ENCODE data around the gene C17orf113.
A peak's percentile ranks its signal among the peaks of the same experiment; 100 is the strongest.

The C17orf113 gene

GRCh38 chr17:42009170-42009569 lies 41.2 kb downstream of the C17orf113 start:
- DNase-seq (ENCODE audit: insufficient read length, low spot score) (no peak), FAIRE-seq (no peak)

GRCh38 chr17:42005166-42005565 lies 45.2 kb downstream of the C17orf113 start:
- DNase-seq (ENCODE audit: insufficient read length, low spot score): no peak
- no peak for FAIRE-seq
- no peak for TF ChIP-seq POLR2A (IDR thresholded peaks at IDR 0.05; ENCODE audit: low read depth, low read length)
- no peak for TF ChIP-seq POLR2AphosphoS5 (IDR thresholded peaks at IDR 0.05; ENCODE audit: low read depth, low read length)
- TF ChIP-seq POU2F2 (IDR thresholded peaks at IDR 0.05; ENCODE audit: low read depth, low read length): no peak
- no peak for TF ChIP-seq PAX5 (IDR thresholded peaks at IDR 0.05; ENCODE audit: insufficient read depth, low read length, severe bottlenecking)
- no peak for TF ChIP-seq SPI1 (IDR thresholded peaks at IDR 0.05; ENCODE audit: low read depth, low read length)
- TF ChIP-seq TAF1 (IDR thresholded peaks at IDR 0.05; ENCODE audit: low read depth, low read length): no peak

More at GRCh38 chr17:42009170-42009569, 41.2 kb downstream of the C17orf113 start:
- no peak for TF ChIP-seq POU2F2 (IDR thresholded peaks at IDR 0.05; ENCODE audit: low read depth, low read length)
- no peak for TF ChIP-seq POLR2A (IDR thresholded peaks at IDR 0.05; ENCODE audit: low read depth, low read length)
- TF ChIP-seq POLR2AphosphoS5 (IDR thresholded peaks at IDR 0.05; ENCODE audit: low read depth, low read length): no peak
- no peak for TF ChIP-seq TAF1 (IDR thresholded peaks at IDR 0.05; ENCODE audit: low read depth, low read length)
- no peak for TF ChIP-seq SPI1 (IDR thresholded peaks at IDR 0.05; ENCODE audit: low read depth, low read length)
- no peak for TF ChIP-seq PAX5 (IDR thresholded peaks at IDR 0.05; ENCODE audit: insufficient read depth, low read length, severe bottlenecking)

GRCh38 chr17:42002792-42003301 lies 47.6 kb downstream of the C17orf113 start:
- FAIRE-seq (no peak), DNase-seq (ENCODE audit: insufficient read length, low spot score) (no peak)
- TF ChIP-seq PAX5 (IDR thresholded peaks at IDR 0.05; ENCODE audit: insufficient read depth, low read length, severe bottlenecking) (no peak), POLR2A (IDR thresholded peaks at IDR 0.05; ENCODE audit: low read depth, low read length) (no peak), POU2F2 (IDR thresholded peaks at IDR 0.05; ENCODE audit: low read depth, low read length) (no peak), TAF1 (IDR thresholded peaks at IDR 0.05; ENCODE audit: low read depth, low read length) (no peak), POLR2AphosphoS5 (IDR thresholded peaks at IDR 0.05; ENCODE audit: low read depth, low read length) (no peak), SPI1 (IDR thresholded peaks at IDR 0.05; ENCODE audit: low read depth, low read length) (no peak)

- TF ChIP-seq SPI1 (IDR thresholded peaks at IDR 0.05; ENCODE audit: low read depth, low read length) (no peak), PAX5 (IDR thresholded peaks at IDR 0.05; ENCODE audit: insufficient read depth, low read length, severe bottlenecking) (no peak), POLR2AphosphoS5 (IDR thresholded peaks at IDR 0.05; ENCODE audit: low read depth, low read length) (no peak), TAF1 (IDR thresholded peaks at IDR 0.05; ENCODE audit: low read depth, low read length) (no peak), POLR2A (IDR thresholded peaks at IDR 0.05; ENCODE audit: low read depth, low read length) (no peak), POU2F2 (IDR thresholded peaks at IDR 0.05; ENCODE audit: low read depth, low read length) (no peak)
- DNase-seq (ENCODE audit: insufficient read length, low spot score): no peak
- no peak for FAIRE-seq
Measured at GRCh38 chr17:42002175-42002791, 48.1 kb downstream of the C17orf113 start.

DNA sequence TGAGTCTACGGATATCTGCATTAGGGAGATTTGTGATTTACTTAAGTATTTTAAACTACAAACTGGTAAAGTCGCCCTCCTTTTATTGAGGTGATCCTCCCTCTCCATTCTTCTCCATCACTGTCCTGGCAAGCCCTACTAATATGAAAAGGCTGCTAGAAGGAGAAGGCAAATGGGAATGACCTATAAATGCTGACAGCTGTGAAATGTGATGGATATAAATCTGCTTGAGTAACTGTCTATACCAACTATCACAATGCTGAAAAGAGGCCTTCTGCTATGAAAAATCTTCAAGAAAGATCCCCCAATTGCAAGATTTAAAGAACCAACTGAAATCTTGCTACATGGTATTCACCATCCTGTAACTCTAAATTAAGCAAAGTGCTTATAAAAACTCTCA lies 48.7 kb downstream of the C17orf113 start:
- FAIRE-seq: no peak
- no peak for DNase-seq (ENCODE audit: insufficient read length, low spot score)
- TF ChIP-seq POU2F2 (IDR thresholded peaks at IDR 0.05; ENCODE audit: low read depth, low read length) (no peak), SPI1 (IDR thresholded peaks at IDR 0.05; ENCODE audit: low read depth, low read length) (no peak)

DNA sequence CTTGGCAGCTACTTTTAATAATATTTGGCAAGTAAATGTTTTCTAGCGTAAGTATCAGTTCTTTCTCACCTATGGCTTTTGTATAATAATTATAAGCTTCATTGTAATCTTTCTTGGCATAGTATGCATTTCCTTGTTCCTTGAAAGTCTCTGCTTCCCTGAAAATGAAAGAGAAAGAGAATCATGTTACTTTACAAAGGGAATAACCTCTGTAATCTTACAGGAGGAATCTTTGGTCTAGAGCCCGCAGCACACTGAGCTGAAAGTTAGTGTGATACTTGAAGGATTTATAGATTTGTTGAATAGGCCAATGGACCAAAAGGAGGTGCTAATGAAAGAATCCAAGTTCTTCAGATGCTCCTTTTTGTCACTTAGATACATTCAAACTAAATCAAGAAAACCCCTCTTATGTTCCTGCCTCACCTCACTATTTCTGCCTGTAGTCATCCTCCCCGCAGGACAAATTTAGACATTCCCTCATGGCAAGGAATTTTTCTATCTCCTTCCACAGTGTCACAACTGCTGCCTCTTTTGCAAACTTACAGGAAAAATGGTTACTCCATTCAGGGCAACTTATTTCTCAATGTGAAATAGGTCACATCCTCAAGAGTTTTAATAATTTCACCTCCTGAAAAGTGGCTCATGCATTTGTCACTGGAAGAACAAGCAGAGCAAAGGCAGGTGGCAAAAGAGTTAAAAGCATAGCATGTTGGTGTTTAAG lies 49.8 kb downstream of the C17orf113 start:
- TF ChIP-seq POLR2AphosphoS5 (IDR thresholded peaks at IDR 0.05; ENCODE audit: low read depth, low read length) (no peak), SPI1 (IDR thresholded peaks at IDR 0.05; ENCODE audit: low read depth, low read length) (no peak), TAF1 (IDR thresholded peaks at IDR 0.05; ENCODE audit: low read depth, low read length) (no peak), POLR2A (IDR thresholded peaks at IDR 0.05; ENCODE audit: low read depth, low read length) (no peak), PAX5 (IDR thresholded peaks at IDR 0.05; ENCODE audit: insufficient read depth, low read length, severe bottlenecking) (no peak), POU2F2 (IDR thresholded peaks at IDR 0.05; ENCODE audit: low read depth, low read length) (no peak)
- DNase-seq (ENCODE audit: insufficient read length, low spot score) (no peak), FAIRE-seq (no peak)

DNA sequence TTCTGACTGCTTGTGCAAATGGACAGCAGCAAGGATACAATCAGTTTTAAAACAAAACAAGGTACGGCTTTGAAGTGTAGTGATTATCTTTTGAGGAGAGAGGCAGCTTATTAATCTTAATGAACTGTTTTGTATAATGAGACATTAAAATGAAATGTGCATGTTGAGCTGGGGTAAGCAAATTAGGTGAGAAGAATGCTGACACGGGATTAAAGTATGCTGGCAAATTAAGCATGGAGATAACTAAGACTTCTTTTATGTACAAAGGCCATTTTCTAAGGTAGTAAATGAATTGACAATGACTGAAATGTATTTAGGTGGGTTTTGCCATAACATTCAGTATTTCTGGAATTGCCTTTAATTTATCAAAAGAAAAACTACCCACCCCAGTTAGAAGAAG lies 51.9 kb downstream of the C17orf113 start:
- TF ChIP-seq POU2F2 (IDR thresholded peaks at IDR 0.05; ENCODE audit: low read depth, low read length) (no peak), POLR2AphosphoS5 (IDR thresholded peaks at IDR 0.05; ENCODE audit: low read depth, low read length) (no peak)
- FAIRE-seq (no peak), DNase-seq (ENCODE audit: insufficient read length, low spot score) (no peak)

GRCh38 chr17:41996855-41997164 lies 53.6 kb downstream of the C17orf113 start:
- FAIRE-seq (peak; percentile 69), DNase-seq (ENCODE audit: insufficient read length, low spot score) (no peak)
- TF ChIP-seq POLR2A (IDR thresholded peaks at IDR 0.05; ENCODE audit: low read depth, low read length) (no peak), POLR2AphosphoS5 (IDR thresholded peaks at IDR 0.05; ENCODE audit: low read depth, low read length) (no peak), TAF1 (IDR thresholded peaks at IDR 0.05; ENCODE audit: low read depth, low read length) (no peak), POU2F2 (IDR thresholded peaks at IDR 0.05; ENCODE audit: low read depth, low read length) (no peak), SPI1 (IDR thresholded peaks at IDR 0.05; ENCODE audit: low read depth, low read length) (no peak), PAX5 (IDR thresholded peaks at IDR 0.05; ENCODE audit: insufficient read depth, low read length, severe bottlenecking) (no peak)

- no peak for DNase-seq (ENCODE audit: insufficient read length, low spot score)
- no peak for FAIRE-seq
- no peak for TF ChIP-seq POU2F2 (IDR thresholded peaks at IDR 0.05; ENCODE audit: low read depth, low read length)
- TF ChIP-seq PAX5 (IDR thresholded peaks at IDR 0.05; ENCODE audit: insufficient read depth, low read length, severe bottlenecking): no peak
- no peak for TF ChIP-seq SPI1 (IDR thresholded peaks at IDR 0.05; ENCODE audit: low read depth, low read length)
- no peak for TF ChIP-seq TAF1 (IDR thresholded peaks at IDR 0.05; ENCODE audit: low read depth, low read length)
- no peak for TF ChIP-seq POLR2AphosphoS5 (IDR thresholded peaks at IDR 0.05; ENCODE audit: low read depth, low read length)
- TF ChIP-seq POLR2A (IDR thresholded peaks at IDR 0.05; ENCODE audit: low read depth, low read length): no peak
Measured at GRCh38 chr17:41992576-41992975, 57.8 kb downstream of the C17orf113 start.
